H1 (cell line): ENCODE results near the gene SRPRB.

Source experiments
- CBX5 ChIP-seq: fragments of 300-800, 300-1000 bp; sonication (generic); IDR thresholded peaks from 2 replicates; pipeline ENCODE4 v1.7.1; 2016; ENCODE audit warnings: antibody characterized with exemption, low read length, low read depth
- CREB1 ChIP-seq: IDR thresholded peaks from 2 replicates; pipeline ENCODE4 v1.6.1; 2012; ENCODE audit warnings: inconsistent platforms
- CTCF ChIP-seq, 3 experiments: IDR thresholded peaks; 1 replicate in 2 of 3; 2 replicates in 1 of 3; pipeline versions ENCODE4 v1.5.1 to v1.6.1; 2011; ENCODE audit warnings: low read length in 3 of 3, mild to moderate bottlenecking in 3 of 3, inconsistent platforms in 2 of 3, low read depth in 1 of 3, moderate library complexity in 1 of 3; ENCODE audit not compliant: insufficient read depth in 1 of 3; ENCODE audit errors: control extremely low read depth in 1 of 3
- EP300 ChIP-seq, 2 experiments: IDR thresholded peaks; 1 replicate in 1 of 2; 2 replicates in 1 of 2; pipeline ENCODE4 v1.6.1; 2011 to 2012; ENCODE audit warnings: low read depth in 2 of 2, low read length in 2 of 2, mild to moderate bottlenecking in 2 of 2, borderline replicate concordance in 1 of 2, inconsistent platforms in 1 of 2, moderate library complexity in 1 of 2
- FOSL1 ChIP-seq: IDR thresholded peaks from 2 replicates; pipeline ENCODE4 v1.6.1; 2011; ENCODE audit warnings: mild to moderate bottlenecking, low read depth, low read length, moderate library complexity; ENCODE audit not compliant: insufficient read depth
- GABPA ChIP-seq: IDR thresholded peaks from 2 replicates; pipeline ENCODE4 v1.6.1; 2011; ENCODE audit warnings: mild to moderate bottlenecking, low read length, moderate library complexity, borderline replicate concordance; ENCODE audit not compliant: insufficient read depth
- KDM4A ChIP-seq: IDR thresholded peaks from one replicate; pipeline ENCODE4 v1.7.1; 2012; ENCODE audit warnings: low read depth, mild to moderate bottlenecking, moderate library complexity, low read length, inconsistent platforms; ENCODE audit not compliant: severe bottlenecking
- KDM5A ChIP-seq: fragments of 200-600 bp; IDR thresholded peaks from 2 replicates; pipeline ENCODE4 v1.7.1; 2012; ENCODE audit warnings: mild to moderate bottlenecking, low read length, inconsistent platforms, mixed read lengths
- POLR2A ChIP-seq, 2 experiments: IDR thresholded peaks; 1 replicate in 1 of 2; 2 replicates in 1 of 2; pipeline ENCODE4 v1.6.1; 2011; ENCODE audit warnings: low read depth in 2 of 2, low read length in 2 of 2, mild to moderate bottlenecking in 2 of 2; ENCODE audit errors: control extremely low read depth in 1 of 2
- RXRA ChIP-seq: IDR thresholded peaks from 2 replicates; pipeline ENCODE4 v1.6.1; 2011; ENCODE audit warnings: low read depth, mild to moderate bottlenecking, low read length, moderate library complexity; ENCODE audit not compliant: insufficient read depth
- SIN3A ChIP-seq, 2 experiments: IDR thresholded peaks in 1 of 2; conservative IDR thresholded peaks in 1 of 2; 2 replicates each; pipeline ENCODE4 v1.6.1; 2011 to 2012; ENCODE audit warnings: low read length in 2 of 2, improper control_type of control experiment in 1 of 2, low read depth in 1 of 2, mild to moderate bottlenecking in 1 of 2
- TF ChIP-seq, protein P1 (sequence below): IDR thresholded peaks from 2 replicates; pipeline ENCODE4 v1.6.1; 2012; ENCODE audit warnings: inconsistent platforms
- TF ChIP-seq, protein P2 (sequence below): IDR thresholded peaks from 2 replicates; pipeline ENCODE4 v1.6.1; 2012; ENCODE audit warnings: low read length, inconsistent platforms

GRCh38 chr3:133832802-133833144 is 27.2 kb downstream of the SRPRB start:
- TF ChIP-seq CBX5 = no peak
- no peak for TF ChIP-seq EP300 (IDR thresholded peaks at IDR 0.05; ENCODE audit: borderline replicate concordance in 1 of 2, low read depth in 2 of 2, low read length in 2 of 2)
- TF ChIP-seq GABPA = no peak
- no peak for TF ChIP-seq CTCF (IDR thresholded peaks at IDR 0.05; ENCODE audit: control extremely low read depth in 1 of 3, insufficient read depth in 1 of 3, low read depth in 1 of 3, low read length in 3 of 3)
- no peak for TF ChIP-seq CREB1
- TF ChIP-seq FOSL1 = no peak
- no peak for TF ChIP-seq SIN3A (conservative IDR thresholded peaks at IDR 0.05 in 1 of 2, IDR thresholded peaks at IDR 0.05 in 1 of 2; ENCODE audit: low read depth in 1 of 2, low read length in 2 of 2)
- TF ChIP-seq, protein P1, sequence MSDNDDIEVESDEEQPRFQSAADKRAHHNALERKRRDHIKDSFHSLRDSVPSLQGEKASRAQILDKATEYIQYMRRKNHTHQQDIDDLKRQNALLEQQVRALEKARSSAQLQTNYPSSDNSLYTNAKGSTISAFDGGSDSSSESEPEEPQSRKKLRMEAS = no peak
- no peak for TF ChIP-seq POLR2A (IDR thresholded peaks at IDR 0.05; ENCODE audit: control extremely low read depth in 1 of 2, low read depth in 2 of 2, low read length in 2 of 2)
- TF ChIP-seq RXRA = no peak
- TF ChIP-seq, protein P2, sequence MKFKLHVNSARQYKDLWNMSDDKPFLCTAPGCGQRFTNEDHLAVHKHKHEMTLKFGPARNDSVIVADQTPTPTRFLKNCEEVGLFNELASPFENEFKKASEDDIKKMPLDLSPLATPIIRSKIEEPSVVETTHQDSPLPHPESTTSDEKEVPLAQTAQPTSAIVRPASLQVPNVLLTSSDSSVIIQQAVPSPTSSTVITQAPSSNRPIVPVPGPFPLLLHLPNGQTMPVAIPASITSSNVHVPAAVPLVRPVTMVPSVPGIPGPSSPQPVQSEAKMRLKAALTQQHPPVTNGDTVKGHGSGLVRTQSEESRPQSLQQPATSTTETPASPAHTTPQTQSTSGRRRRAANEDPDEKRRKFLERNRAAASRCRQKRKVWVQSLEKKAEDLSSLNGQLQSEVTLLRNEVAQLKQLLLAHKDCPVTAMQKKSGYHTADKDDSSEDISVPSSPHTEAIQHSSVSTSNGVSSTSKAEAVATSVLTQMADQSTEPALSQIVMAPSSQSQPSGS = no peak
- TF ChIP-seq KDM5A = no peak
- no peak for TF ChIP-seq KDM4A
